ENCODE data around the gene CACNA1E. TPM values are rescaled to one million over a fixed set of nuclear protein-coding genes. Genes with fewer than 3 reads are reported as not detected.

The CACNA1E gene
- total RNA-seq, 3 donors from 2014 or later (not counting 1 experiment from before 2014, with no cell fraction given): 0.40 TPM; not detected in 2

DNA sequence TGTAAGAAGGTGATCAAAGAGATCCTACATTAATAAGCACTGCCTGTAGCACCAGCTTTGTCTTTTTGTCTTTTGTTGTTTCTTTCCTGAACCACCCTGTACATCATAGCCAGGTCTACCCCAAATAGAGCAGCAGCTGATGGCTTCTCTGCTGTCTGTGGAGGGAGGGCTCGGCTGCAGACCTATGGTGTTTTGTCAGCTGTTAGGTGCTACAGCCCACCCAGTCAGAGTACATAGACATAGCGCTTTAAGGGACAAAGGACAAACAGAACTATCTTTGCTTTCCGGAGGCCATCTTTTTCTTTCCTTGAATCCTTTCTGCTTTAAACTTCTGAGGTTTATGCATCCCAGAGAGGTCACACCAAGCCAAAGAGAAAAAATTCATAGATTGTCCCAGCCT, 320.1 kb downstream of the CACNA1E start:
- H3K4me1 Mint-ChIP-seq: no peaks in the 10 kb centered on the region
- intact Hi-C loops (cut with micrococcal nuclease): no loop called here
- no peak for ATAC-seq

DNA sequence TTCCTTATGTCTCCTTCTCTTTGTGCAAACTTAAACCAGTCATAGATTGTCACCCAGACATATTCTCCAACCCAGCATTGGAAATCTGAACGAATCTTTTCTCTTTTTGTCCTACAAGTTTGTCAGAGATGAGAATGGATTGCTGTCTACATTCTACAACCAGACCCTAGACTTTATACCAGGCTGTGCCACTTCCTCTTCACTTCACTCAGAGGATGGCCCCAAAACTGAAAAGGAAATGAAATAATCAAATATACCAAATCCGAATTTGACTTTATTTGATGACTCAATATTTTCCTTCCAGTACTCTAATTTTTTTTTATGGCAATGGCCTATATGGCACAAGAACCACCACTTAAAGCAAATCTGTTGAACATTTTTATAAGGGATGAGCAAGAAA, 321.7 kb downstream of the CACNA1E start:
- WGBS (ENCODE audit: insufficient coverage): 57% methylated on average over 2 of the region's 2 CpGs
- DNase-seq: no peak
- H3K4me3 Mint-ChIP-seq: no peak overlapping the region
- TF ChIP-seq, protein P1, sequence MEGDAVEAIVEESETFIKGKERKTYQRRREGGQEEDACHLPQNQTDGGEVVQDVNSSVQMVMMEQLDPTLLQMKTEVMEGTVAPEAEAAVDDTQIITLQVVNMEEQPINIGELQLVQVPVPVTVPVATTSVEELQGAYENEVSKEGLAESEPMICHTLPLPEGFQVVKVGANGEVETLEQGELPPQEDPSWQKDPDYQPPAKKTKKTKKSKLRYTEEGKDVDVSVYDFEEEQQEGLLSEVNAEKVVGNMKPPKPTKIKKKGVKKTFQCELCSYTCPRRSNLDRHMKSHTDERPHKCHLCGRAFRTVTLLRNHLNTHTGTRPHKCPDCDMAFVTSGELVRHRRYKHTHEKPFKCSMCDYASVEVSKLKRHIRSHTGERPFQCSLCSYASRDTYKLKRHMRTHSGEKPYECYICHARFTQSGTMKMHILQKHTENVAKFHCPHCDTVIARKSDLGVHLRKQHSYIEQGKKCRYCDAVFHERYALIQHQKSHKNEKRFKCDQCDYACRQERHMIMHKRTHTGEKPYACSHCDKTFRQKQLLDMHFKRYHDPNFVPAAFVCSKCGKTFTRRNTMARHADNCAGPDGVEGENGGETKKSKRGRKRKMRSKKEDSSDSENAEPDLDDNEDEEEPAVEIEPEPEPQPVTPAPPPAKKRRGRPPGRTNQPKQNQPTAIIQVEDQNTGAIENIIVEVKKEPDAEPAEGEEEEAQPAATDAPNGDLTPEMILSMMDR (IDR thresholded peaks at IDR 0.05): no peak
- H3K4me1 Mint-ChIP-seq: no peaks in the 10 kb centered on the region
- peaks cover 1 to 2% of the 10 kb centered on the region in 2 donors for H3K9me3 Mint-ChIP-seq
- H3K9me3 ChIP-seq (ENCODE audit: control insufficient read depth, insufficient read depth, low read length): no peaks in the 10 kb centered on the region
- no peak overlapping the region for H3K27ac Mint-ChIP-seq
- no peaks in the 10 kb centered on the region for H3K27me3 ChIP-seq (ENCODE audit: control insufficient read depth, insufficient read depth, low read length)
- ATAC-seq: no peak
- no peaks in the 10 kb centered on the region for H3K4me1 ChIP-seq (ENCODE audit: control insufficient read depth, insufficient read depth, low read length)
- no peak overlapping the region for H3K4me3 ChIP-seq (ENCODE audit: low read length)
- intact Hi-C loops (cut with micrococcal nuclease): no loop called here
- H3K36me3 Mint-ChIP-seq: no peaks in the 10 kb centered on the region
- H3K27me3 Mint-ChIP-seq (ENCODE audit: low read depth in 2 of 2): peaks cover 0 to 3% of the 10 kb centered on the region in 2 donors
- H3K27ac ChIP-seq (ENCODE audit: low read length): no peak overlapping the region
- H3K36me3 ChIP-seq (ENCODE audit: control insufficient read depth, insufficient read depth, low read length): no peaks in the 10 kb centered on the region

More for the DNA sequence above, 320.1 kb downstream of the CACNA1E start:
- no peak for DNase-seq
- no peaks in the 10 kb centered on the region for H3K27me3 ChIP-seq (ENCODE audit: control insufficient read depth, insufficient read depth, low read length)
- Mint-ChIP-seq H3K36me3 (no peaks in the 10 kb centered on the region), H3K9me3 (peaks cover 0 to 2% of the 10 kb centered on the region in 2 donors), H3K4me3 (no peak overlapping the region), H3K27me3 (ENCODE audit: low read depth in 2 of 2) (peaks cover 0 to 3% of the 10 kb centered on the region in 2 donors), H3K27ac (no peak overlapping the region)
- no peaks in the 10 kb centered on the region for H3K36me3 ChIP-seq (ENCODE audit: control insufficient read depth, insufficient read depth, low read length)
- WGBS (ENCODE audit: insufficient coverage): 92% methylated on average over 3 of the region's 3 CpGs
- no peaks in the 10 kb centered on the region for H3K4me1 ChIP-seq (ENCODE audit: control insufficient read depth, insufficient read depth, low read length)
- no peaks in the 10 kb centered on the region for H3K9me3 ChIP-seq (ENCODE audit: control insufficient read depth, insufficient read depth, low read length)
- TF ChIP-seq, protein P1 (IDR thresholded peaks at IDR 0.05): no peak
- H3K4me3 ChIP-seq (ENCODE audit: low read length): no peak overlapping the region
- no peak overlapping the region for H3K27ac ChIP-seq (ENCODE audit: low read length)

DNA sequence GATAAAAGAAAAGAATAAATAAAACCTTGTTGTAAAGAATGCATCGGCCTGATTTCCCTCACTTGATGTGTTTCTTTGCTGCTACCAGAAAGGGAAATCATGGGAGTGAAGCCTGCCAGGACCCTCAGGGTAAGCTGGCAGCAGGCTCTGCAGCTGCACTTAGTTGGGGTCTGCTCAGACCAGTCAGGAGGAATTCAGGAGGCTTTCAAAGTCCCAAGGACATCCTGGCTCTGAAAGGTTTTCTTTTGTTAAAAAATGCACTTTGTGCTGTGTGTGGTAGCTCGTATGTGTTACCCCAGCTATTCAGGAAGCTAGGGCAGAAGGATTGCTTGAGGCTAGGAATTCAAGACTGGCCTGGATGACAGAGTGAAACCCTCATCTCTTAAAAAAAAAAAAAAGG, 323.4 kb downstream of the CACNA1E start:
- no peaks in the 10 kb centered on the region for H3K4me1 Mint-ChIP-seq
- Histone ChIP-seq H3K9me3 (ENCODE audit: control insufficient read depth, insufficient read depth, low read length) (no peaks in the 10 kb centered on the region), H3K36me3 (ENCODE audit: control insufficient read depth, insufficient read depth, low read length) (no peaks in the 10 kb centered on the region), H3K27ac (ENCODE audit: low read length) (no peak overlapping the region), H3K4me3 (ENCODE audit: low read length) (no peak overlapping the region), H3K27me3 (ENCODE audit: control insufficient read depth, insufficient read depth, low read length) (no peaks in the 10 kb centered on the region), H3K4me1 (ENCODE audit: control insufficient read depth, insufficient read depth, low read length) (no peaks in the 10 kb centered on the region)
- ATAC-seq (no peak), DNase-seq (no peak)
- TF ChIP-seq, protein P1 (IDR thresholded peaks at IDR 0.05): no peak
- H3K36me3 Mint-ChIP-seq: no peaks in the 10 kb centered on the region
- no peak overlapping the region for H3K27ac Mint-ChIP-seq
- 52% methylated on average over 2 of the region's 2 CpGs for WGBS (ENCODE audit: insufficient coverage)
- intact Hi-C loops (cut with micrococcal nuclease): no loop called here
- H3K9me3 Mint-ChIP-seq: peaks cover 2% of the 10 kb centered on the region in 2 donors
- H3K27me3 Mint-ChIP-seq (ENCODE audit: low read depth in 2 of 2): peaks cover 0 to 3% of the 10 kb centered on the region in 2 donors
- H3K4me3 Mint-ChIP-seq: no peak overlapping the region

DNA sequence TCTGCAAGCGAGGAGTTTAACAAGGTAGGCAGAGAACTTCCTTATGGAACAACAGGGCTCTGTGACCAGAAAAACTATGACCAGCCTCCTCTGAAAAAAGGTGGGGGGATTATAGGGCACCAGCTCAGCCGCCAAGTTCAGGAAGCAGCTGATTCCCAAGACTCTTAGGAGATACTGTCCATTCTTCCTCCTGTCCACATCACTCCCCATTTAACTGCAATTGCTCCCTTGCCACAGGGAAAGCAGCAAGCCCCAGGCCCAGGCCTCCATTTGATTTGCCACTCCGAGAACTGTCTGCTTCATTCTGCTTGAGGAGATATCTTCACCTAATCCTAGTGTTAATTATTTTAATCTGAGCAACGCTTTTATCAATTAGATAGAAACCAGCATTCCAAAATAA, 323.9 kb downstream of the CACNA1E start:
- Mint-ChIP-seq H3K4me1 (no peaks in the 10 kb centered on the region), H3K36me3 (no peaks in the 10 kb centered on the region), H3K4me3 (no peak overlapping the region), H3K27me3 (ENCODE audit: low read depth in 2 of 2) (peaks cover 0 to 3% of the 10 kb centered on the region in 2 donors), H3K9me3 (peaks cover 2 to 4% of the 10 kb centered on the region in 2 donors), H3K27ac (no peak overlapping the region)
- TF ChIP-seq, protein P1 (IDR thresholded peaks at IDR 0.05): no peak
- no peak for DNase-seq
- no peak for ATAC-seq
- H3K9me3 ChIP-seq (ENCODE audit: control insufficient read depth, insufficient read depth, low read length): no peaks in the 10 kb centered on the region
- H3K4me3 ChIP-seq (ENCODE audit: low read length): no peak overlapping the region
- 69% methylated on average over 3 of the region's 4 CpGs for WGBS (ENCODE audit: insufficient coverage)
- no peaks in the 10 kb centered on the region for H3K4me1 ChIP-seq (ENCODE audit: control insufficient read depth, insufficient read depth, low read length)
- intact Hi-C loops (cut with micrococcal nuclease): no loop called here
- no peak overlapping the region for H3K27ac ChIP-seq (ENCODE audit: low read length)
- no peaks in the 10 kb centered on the region for H3K27me3 ChIP-seq (ENCODE audit: control insufficient read depth, insufficient read depth, low read length)
- no peaks in the 10 kb centered on the region for H3K36me3 ChIP-seq (ENCODE audit: control insufficient read depth, insufficient read depth, low read length)

Measured in natural killer cell (primary cell).